ENCODE data around the gene GPC6. TPM values are rescaled to one million over a fixed set of nuclear protein-coding genes. Genes with fewer than 3 reads are reported as not detected.

GPC6 gene
- total RNA-seq, 4 donors from 2014 or later, result 6.7 to 67.2 (median 11.1) TPM

DNA sequence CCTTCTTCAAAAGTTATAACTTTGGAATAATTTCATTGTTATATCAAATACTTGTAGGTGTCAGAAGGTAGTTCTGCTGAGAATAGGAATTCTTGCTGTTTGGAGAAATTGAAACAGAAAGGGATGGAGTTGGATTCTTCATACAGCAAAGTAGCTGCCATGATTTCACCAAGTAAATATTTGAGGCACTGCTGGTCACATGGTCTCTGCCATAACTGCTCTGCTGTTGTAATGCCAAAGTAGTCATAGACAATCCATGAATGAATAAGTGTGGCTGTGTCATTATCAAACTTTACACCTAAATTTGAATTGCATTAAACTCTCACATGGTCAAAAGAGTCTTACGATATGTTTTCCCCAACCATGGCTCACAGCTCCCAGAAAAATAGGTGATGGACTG is 308.6 kb downstream of the GPC6 start:
- Histone ChIP-seq H3K4me3 (no peak overlapping the region), H3K27ac (no peak overlapping the region), H3K36me3 (no peaks in the 10 kb centered on the region), H3K27me3 (no peaks in the 10 kb centered on the region), H3K9me3 (no peaks in the 10 kb centered on the region), H3K4me1 (no peaks in the 10 kb centered on the region)
- TF ChIP-seq, protein P1, sequence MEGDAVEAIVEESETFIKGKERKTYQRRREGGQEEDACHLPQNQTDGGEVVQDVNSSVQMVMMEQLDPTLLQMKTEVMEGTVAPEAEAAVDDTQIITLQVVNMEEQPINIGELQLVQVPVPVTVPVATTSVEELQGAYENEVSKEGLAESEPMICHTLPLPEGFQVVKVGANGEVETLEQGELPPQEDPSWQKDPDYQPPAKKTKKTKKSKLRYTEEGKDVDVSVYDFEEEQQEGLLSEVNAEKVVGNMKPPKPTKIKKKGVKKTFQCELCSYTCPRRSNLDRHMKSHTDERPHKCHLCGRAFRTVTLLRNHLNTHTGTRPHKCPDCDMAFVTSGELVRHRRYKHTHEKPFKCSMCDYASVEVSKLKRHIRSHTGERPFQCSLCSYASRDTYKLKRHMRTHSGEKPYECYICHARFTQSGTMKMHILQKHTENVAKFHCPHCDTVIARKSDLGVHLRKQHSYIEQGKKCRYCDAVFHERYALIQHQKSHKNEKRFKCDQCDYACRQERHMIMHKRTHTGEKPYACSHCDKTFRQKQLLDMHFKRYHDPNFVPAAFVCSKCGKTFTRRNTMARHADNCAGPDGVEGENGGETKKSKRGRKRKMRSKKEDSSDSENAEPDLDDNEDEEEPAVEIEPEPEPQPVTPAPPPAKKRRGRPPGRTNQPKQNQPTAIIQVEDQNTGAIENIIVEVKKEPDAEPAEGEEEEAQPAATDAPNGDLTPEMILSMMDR (IDR thresholded peaks at IDR 0.05), result no peak
- no peak for TF ChIP-seq POLR2A (IDR thresholded peaks at IDR 0.05)
- intact Hi-C loops (cut with DNase I; ENCODE audit: low total_unique reads), result no loop called here
- no peak for DNase-seq

DNA sequence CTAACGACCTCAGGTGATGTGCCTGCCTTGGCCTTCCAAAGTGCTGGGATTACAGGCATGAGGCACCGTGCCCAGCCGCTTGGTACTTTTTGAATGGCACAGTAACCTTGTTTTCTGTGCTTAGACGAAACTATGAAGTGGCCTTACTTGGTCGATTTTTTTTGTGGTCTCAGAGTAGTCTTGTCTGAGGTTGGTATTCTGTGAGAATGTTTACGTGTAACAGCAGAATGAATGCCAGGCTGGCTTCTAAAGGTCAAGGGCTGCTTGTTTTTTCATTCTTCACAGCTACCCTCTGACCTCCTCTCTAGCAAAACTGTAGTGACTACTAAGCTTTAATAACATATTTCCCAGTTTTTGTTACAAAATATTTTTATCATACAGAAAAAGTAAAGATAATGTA is 313.3 kb downstream of the GPC6 start:
- Histone ChIP-seq H3K9me3 (no peaks in the 10 kb centered on the region), H3K27ac (no peak overlapping the region), H3K36me3 (no peaks in the 10 kb centered on the region), H3K27me3 (no peaks in the 10 kb centered on the region), H3K4me3 (no peak overlapping the region), H3K4me1 (no peaks in the 10 kb centered on the region)
- intact Hi-C loops (cut with DNase I; ENCODE audit: low total_unique reads), result no loop called here
- no peak for DNase-seq
- TF ChIP-seq, protein P1 (IDR thresholded peaks at IDR 0.05), result no peak
- no peak for TF ChIP-seq POLR2A (IDR thresholded peaks at IDR 0.05)

DNA sequence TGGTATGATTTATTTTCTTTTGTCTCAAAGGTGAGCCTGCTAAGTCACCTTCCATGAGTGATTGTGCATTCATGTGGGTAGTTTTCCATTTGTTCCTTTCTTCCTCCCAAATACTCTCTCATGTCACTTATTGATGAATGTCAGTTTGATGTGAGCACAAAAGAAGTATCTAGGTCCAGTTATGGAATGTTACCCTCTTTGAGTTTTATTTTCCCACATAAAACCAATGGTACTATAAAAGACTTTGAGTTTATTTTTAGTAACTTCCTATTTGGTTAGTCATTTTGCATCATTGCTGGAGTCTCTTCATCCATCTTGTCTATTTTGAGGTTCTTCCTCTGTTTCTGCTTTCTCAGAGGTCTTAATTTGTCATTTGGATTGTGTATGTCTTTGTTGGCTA is 321.3 kb downstream of the GPC6 start:
- intact Hi-C loops (cut with DNase I; ENCODE audit: low total_unique reads), result no loop called here
- H3K27me3 ChIP-seq, result no peaks in the 10 kb centered on the region
- no peaks in the 10 kb centered on the region for H3K9me3 ChIP-seq
- no peaks in the 10 kb centered on the region for H3K4me1 ChIP-seq
- no peak overlapping the region for H3K27ac ChIP-seq
- H3K36me3 ChIP-seq, result no peaks in the 10 kb centered on the region
- TF ChIP-seq, protein P1 (IDR thresholded peaks at IDR 0.05), result no peak
- TF ChIP-seq POLR2A (IDR thresholded peaks at IDR 0.05), result no peak
- no peak overlapping the region for H3K4me3 ChIP-seq
- no peak for DNase-seq

DNA sequence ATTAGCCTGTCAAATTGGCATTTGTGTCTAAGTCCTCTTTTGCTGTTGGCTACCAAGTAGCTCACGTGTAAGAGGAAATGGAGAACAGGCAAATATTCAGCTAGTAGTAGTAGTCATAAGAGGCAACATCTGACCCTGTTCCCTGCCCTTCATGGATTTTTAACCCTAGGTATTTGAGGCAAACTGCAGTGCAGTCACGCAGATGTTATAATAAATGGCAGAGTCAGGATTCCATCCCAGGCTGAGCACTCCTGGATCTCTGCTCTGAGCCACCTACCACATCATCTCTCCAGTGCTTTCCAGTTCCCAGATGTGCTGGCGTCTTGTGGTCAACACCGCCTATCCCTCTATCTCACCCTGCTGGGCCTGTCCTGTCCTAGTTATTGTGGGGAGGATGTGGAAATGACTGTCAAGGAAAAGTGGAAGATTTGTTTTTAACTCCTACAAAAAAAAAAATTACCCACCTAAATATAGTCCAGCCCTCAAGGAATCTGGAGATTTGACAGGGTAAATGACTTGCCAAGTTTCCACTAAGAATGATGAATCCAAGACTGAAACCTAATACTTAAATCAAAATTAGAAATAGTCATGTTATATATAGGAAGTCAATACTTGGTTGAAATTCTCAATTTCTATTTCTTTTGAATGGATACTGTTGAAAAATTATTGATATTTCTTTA is 322.9 kb downstream of the GPC6 start:
- Histone ChIP-seq H3K4me1 (no peaks in the 10 kb centered on the region), H3K36me3 (no peaks in the 10 kb centered on the region), H3K27me3 (no peaks in the 10 kb centered on the region), H3K9me3 (no peaks in the 10 kb centered on the region), H3K4me3 (no peak overlapping the region), H3K27ac (no peak overlapping the region)
- TF ChIP-seq, protein P1 (IDR thresholded peaks at IDR 0.05), result no peak
- TF ChIP-seq POLR2A (IDR thresholded peaks at IDR 0.05), result no peak
- no peak for DNase-seq
- intact Hi-C loops (cut with DNase I; ENCODE audit: low total_unique reads), result no loop called here

DNA sequence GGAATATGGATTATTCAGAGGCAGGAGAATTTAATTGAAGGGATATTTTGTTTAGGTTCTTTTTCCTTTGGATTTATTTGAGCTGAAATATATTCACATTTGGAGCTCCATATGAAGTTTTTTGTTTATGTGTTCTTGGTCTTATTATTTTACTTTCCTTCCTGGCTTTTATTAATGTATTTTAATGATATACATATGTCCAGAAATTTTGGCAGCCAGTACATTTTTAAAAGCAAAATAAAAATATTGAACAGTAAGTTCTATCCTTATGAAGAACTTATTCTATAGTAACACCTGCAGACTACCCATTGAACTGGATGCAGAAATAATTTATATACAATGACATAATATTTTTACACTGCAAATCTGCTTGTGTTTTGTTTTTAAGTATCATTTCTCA is 323.6 kb downstream of the GPC6 start:
- TF ChIP-seq POLR2A (IDR thresholded peaks at IDR 0.05), result no peak
- TF ChIP-seq, protein P1 (IDR thresholded peaks at IDR 0.05), result no peak
- DNase-seq, result no peak
- no peaks in the 10 kb centered on the region for H3K36me3 ChIP-seq
- H3K9me3 ChIP-seq, result no peaks in the 10 kb centered on the region
- intact Hi-C loops (cut with DNase I; ENCODE audit: low total_unique reads), result no loop called here
- H3K4me3 ChIP-seq, result no peak overlapping the region
- H3K27ac ChIP-seq, result no peak overlapping the region
- no peaks in the 10 kb centered on the region for H3K4me1 ChIP-seq
- no peaks in the 10 kb centered on the region for H3K27me3 ChIP-seq

Data from uterus (tissue), 4 donors.